ENCODE data around the gene GPR35. TPM values are rescaled to one million over a fixed set of nuclear protein-coding genes. Genes with fewer than 3 reads are reported as not detected.

The GPR35 gene
- total RNA-seq, 1 donor, result 1.1 TPM

DNA sequence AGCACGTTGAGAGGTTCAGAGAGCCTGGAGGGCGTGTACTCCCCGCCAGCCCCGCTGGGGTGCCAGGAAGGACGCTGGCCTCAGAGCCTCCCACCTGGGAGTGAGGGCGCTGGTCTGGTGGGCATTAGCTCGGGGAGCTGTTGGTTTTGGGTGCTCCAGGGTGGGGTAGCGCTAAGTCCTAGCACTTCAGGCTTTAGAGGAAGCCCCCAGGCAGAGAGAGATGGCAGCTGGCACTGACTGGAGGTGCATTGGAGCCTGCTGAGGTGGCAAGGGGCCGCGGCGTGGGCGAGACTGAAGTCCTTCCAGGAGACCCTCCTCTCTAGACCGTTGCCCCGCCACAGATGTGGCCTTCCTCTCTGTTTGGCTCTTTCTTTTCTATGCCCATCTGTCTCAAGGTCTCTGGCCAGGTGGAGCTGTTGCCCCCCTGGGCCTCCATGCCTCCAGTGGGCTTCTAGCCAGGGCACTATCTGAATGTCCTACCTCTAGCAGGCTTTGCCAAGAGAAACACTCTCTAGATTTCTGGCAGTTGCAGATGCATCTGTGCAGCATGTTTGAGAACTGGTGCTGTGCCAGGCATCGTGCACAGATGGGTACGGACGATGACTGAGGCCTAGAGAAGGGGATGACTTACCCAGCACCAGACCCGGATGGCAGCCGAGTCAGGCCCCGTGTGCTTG lies 32.1 kb upstream of the GPR35 start:
- H3K4me3 ChIP-seq (ENCODE audit: insufficient read depth, low read length), result no peak overlapping the region
- H3K9me3 ChIP-seq (ENCODE audit: low read depth, low read length), result no peaks in the 10 kb centered on the region
- peaks cover 54% of the 10 kb centered on the region for H3K79me2 ChIP-seq (ENCODE audit: insufficient read depth, low read length)
- no peak overlapping the region for H3K4me2 ChIP-seq (ENCODE audit: insufficient read depth, low read length)
- DNase-seq (ENCODE audit: insufficient read length, low spot score, missing footprints), result peak; percentile 47
- H3K27me3 ChIP-seq (ENCODE audit: insufficient read depth, low read length), result no peaks in the 10 kb centered on the region
- TF ChIP-seq, protein P1, sequence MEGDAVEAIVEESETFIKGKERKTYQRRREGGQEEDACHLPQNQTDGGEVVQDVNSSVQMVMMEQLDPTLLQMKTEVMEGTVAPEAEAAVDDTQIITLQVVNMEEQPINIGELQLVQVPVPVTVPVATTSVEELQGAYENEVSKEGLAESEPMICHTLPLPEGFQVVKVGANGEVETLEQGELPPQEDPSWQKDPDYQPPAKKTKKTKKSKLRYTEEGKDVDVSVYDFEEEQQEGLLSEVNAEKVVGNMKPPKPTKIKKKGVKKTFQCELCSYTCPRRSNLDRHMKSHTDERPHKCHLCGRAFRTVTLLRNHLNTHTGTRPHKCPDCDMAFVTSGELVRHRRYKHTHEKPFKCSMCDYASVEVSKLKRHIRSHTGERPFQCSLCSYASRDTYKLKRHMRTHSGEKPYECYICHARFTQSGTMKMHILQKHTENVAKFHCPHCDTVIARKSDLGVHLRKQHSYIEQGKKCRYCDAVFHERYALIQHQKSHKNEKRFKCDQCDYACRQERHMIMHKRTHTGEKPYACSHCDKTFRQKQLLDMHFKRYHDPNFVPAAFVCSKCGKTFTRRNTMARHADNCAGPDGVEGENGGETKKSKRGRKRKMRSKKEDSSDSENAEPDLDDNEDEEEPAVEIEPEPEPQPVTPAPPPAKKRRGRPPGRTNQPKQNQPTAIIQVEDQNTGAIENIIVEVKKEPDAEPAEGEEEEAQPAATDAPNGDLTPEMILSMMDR (IDR thresholded peaks at IDR 0.05; ENCODE audit: extremely low read depth, low read depth, low read length), result no peak
- peaks cover 7% of the 10 kb centered on the region for H3K4me1 ChIP-seq (ENCODE audit: insufficient read depth, low read length)
- no peak overlapping the region for H3K27ac ChIP-seq (ENCODE audit: low read depth, low read length)
- H3K36me3 ChIP-seq (ENCODE audit: insufficient read depth, low read length), result peaks cover 6% of the 10 kb centered on the region
- H4K20me1 ChIP-seq (ENCODE audit: insufficient read depth, low read length), result peaks cover 36% of the 10 kb centered on the region
- no peak overlapping the region for H2AFZ ChIP-seq (ENCODE audit: low read length)

DNA sequence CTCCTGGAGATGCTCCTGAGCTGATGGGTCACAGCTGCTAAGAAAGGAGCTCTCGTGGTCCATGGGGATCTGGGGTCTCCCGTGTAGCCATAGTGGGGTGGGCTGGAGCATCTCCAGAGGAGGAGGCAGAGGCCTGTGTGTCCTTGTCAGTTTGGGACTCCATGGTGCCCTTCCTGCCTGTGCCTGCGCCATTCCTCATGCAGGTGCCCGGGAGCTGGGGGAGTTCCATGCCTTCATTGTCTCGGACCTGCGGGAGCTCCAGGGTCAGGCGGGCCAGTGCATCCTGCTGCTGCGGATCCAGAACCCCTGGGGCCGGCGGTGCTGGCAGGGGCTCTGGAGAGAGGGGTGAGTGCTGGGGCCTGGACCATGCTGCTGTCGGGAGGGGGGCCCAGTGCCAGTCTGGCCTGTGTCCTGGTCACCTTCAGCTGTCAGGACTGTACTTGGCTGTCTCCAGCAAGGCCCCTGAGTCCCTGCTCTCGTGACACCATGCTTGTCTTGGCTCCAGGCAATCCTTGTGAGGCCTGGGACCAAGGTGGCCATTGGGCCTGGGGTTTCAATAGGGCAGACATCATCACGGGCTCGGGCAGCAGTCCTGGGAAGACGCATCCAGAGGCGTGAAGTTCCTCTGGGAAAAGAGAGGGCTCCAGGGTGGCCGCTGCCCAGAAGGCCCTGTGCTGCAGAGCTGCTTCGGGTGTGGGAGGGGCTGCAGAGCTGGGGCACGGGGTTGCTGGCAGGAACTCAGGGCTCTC lies 31.4 kb upstream of the GPR35 start:
- H2AFZ ChIP-seq (ENCODE audit: low read length), result no peak overlapping the region
- TF ChIP-seq, protein P1 (IDR thresholded peaks at IDR 0.05; ENCODE audit: extremely low read depth, low read depth, low read length), result no peak

DNA sequence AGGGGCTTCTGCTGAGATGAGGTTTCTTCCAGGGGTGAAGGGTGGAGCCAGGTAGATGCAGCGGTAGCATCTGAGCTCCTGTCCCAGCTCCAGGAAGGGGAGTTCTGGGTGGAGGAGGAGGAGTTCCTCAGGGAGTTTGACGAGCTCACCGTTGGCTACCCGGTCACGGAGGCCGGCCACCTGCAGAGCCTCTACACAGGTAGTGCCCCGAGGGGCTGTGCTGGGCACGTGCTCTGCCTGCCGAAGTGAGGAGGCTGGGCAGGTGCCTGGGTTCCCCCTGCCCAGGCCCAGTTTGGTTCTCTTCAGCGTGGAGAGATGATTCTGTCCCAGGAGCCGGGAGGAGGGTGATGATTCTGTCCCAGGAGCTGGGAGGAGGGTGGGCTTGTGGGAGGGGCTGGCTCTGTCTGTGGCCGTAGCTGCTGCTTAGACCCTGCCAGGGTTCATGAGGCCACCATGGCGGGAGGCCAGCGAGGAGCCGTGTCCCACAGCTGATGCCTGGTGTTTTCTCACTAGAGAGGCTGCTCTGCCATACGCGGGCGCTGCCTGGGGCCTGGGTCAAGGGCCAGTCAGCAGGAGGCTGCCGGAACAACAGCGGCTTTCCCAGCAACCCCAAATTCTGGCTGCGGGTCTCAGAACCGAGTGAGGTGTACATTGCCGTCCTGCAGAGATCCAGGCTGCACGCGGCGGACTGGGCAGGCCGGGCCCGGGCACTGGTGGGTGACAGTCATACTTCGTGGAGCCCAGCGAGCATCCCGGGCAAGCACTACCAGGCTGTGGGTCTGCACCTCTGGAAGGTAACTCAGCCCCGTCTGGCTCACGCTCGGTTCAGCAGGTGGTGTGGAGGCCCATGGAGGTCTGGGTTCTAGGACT lies 30.5 kb upstream of the GPR35 start:
- Histone ChIP-seq H3K4me1 (ENCODE audit: insufficient read depth, low read length) (peaks cover 6% of the 10 kb centered on the region), H3K27ac (ENCODE audit: low read depth, low read length) (no peak overlapping the region), H3K4me3 (ENCODE audit: insufficient read depth, low read length) (no peak overlapping the region), H2AFZ (ENCODE audit: low read length) (no peak overlapping the region), H3K9me3 (ENCODE audit: low read depth, low read length) (no peaks in the 10 kb centered on the region), H4K20me1 (ENCODE audit: insufficient read depth, low read length) (peaks cover 29% of the 10 kb centered on the region), H3K4me2 (ENCODE audit: insufficient read depth, low read length) (no peak overlapping the region), H3K36me3 (ENCODE audit: insufficient read depth, low read length) (peaks cover 6% of the 10 kb centered on the region), H3K27me3 (ENCODE audit: insufficient read depth, low read length) (no peaks in the 10 kb centered on the region), H3K79me2 (ENCODE audit: insufficient read depth, low read length) (peaks cover 39% of the 10 kb centered on the region)
- TF ChIP-seq, protein P1 (IDR thresholded peaks at IDR 0.05; ENCODE audit: extremely low read depth, low read depth, low read length), result no peak
- DNase-seq (ENCODE audit: insufficient read length, low spot score, missing footprints), result peak; percentile 57

More for the DNA sequence above, 31.4 kb upstream of the GPR35 start:
- Histone ChIP-seq H3K27me3 (ENCODE audit: insufficient read depth, low read length) (no peaks in the 10 kb centered on the region), H3K4me2 (ENCODE audit: insufficient read depth, low read length) (no peak overlapping the region), H4K20me1 (ENCODE audit: insufficient read depth, low read length) (peaks cover 30% of the 10 kb centered on the region), H3K36me3 (ENCODE audit: insufficient read depth, low read length) (peaks cover 6% of the 10 kb centered on the region), H3K27ac (ENCODE audit: low read depth, low read length) (no peak overlapping the region), H3K4me1 (ENCODE audit: insufficient read depth, low read length) (peaks cover 6% of the 10 kb centered on the region), H3K79me2 (ENCODE audit: insufficient read depth, low read length) (peaks cover 47% of the 10 kb centered on the region), H3K4me3 (ENCODE audit: insufficient read depth, low read length) (no peak overlapping the region), H3K9me3 (ENCODE audit: low read depth, low read length) (no peaks in the 10 kb centered on the region)
- peak; percentile 53 for DNase-seq (ENCODE audit: insufficient read length, low spot score, missing footprints)

Data from osteoblast (primary cell).